ENCODE results near the gene SPRY1.
A peak's percentile ranks its signal among the peaks of the same experiment; 100 is the strongest.

The SPRY1 gene

DNA sequence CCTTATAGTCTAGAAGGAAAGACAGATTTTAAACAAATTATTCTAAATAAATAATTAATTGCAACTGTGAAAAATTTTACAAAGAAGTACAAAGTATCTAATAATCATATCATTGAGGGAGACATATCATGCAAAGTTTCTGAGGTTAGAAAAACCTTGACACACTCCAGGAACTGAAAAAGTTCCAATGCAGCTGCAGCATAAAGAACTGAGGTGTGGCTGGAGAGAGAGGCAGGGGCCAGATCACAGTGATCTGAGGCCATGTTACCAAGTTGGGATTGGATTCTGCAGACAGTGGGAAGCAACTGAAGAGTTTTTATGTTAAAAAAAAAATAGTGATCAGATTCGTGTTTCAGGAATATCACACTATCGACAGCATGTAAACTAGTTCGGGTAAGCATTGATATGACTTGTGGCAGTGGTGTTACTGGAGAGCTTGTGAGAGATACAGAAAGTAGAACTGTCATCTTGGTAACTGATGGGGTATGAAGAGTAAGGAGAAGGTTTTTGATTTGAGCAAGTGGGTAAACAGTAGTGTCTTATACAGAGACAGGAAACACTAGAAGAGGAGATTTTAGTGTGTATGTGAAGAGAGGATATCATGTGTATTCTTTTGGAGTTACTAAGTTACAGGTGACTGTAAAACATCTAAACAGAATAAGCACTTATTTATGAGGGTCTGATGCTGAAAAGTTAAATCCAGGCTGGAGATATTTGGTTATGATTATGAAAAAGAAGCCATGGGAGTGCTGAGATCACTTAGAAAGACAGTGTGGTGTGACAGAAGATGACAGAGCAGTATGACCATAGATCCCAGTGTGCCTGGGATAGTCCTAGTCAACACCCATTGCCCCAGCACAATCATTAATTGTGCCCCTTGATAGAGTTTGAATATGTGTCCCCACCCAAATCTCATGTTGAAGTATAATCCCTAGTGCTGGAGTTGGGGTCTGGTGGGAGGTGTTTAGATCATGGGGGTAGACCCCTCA, 15.6 kb upstream of the SPRY1 start:
- no peak for DNase-seq

DNA sequence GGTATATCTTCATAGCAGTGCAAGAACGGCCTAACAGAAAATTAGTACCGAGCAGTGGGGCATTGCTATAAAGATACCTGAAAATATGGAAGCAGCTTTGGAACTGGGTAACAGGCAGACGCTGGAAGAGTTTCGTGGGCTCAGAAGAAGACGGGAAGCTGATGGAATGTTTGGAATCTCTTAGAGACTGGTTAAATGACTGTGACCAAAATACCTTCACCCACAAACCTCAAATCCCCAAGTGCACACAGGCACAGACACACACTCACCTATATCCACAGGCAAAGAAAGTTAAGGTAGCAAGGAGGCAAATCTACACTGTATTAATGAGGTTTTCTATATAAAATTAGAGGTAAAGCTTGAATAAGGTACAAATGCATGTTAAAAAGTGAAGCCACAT, 14.6 kb upstream of the SPRY1 start:
- no peak for DNase-seq

DNA sequence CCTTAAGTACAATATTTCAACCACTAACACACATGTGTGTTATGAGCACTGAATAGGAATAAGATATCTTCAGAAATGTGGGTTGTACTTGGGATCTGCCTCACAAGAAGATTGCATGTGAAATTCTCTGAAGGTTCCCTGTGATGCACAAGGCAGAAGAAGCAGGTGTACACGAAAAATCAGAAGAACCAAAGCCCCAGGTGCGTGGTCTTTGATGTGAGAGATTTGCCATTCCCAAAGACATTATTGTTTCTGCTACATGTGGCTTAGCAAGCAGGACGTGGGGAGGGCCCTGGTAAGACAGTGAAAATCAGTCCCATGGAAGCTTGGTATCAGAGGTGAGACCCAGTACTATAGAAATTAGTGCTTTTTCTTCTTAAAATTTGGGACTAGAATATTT, 13.0 kb upstream of the SPRY1 start:
- no peak for DNase-seq

DNA sequence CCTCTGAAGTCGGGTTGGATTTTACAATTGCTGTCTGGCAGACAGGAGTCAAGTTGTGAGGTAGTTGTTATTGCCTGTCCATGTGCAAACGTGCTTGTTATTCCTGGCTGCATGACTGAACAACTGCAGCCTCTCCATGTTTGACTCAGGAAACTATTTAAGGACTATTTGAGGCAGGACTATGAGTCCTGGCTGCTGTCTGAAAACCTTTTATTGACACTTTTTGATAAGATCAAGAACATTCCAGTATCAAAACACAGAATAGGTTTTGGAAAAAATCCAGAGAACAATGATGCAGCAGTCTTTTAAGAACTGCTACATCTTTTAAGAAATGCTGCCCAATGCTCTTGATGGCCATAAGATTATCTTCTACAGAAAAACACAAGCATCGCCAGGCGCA, 10.0 kb upstream of the SPRY1 start:
- DNase-seq = no peak

DNA sequence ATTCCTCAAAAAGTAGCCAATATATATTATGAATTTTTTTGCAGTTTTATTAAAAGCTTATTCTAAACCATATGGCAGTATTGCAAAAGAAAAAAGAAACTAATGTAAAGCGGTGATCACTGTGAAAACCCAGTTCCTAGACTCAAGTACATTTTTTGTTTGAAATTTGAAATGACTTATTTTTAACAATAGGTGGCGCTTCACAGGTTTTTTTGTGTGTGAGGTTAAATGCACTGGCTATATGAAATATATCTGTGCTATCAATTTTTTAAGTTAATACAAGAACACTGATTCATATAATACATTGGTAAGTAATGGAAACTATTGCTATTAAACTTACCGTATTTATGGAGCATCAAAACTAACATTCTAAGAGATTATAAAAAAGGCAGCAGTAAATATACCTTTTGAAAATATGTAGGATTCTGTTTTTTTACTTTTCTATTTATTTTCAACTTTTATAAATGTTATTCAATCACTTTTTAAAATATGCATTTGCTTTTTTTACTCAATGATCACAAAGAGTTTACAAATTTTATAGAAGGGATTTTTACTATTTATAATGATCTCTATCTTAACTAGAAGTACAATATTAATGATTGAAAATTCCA, 5.6 kb upstream of the SPRY1 start:
- DNase-seq = no peak

DNA sequence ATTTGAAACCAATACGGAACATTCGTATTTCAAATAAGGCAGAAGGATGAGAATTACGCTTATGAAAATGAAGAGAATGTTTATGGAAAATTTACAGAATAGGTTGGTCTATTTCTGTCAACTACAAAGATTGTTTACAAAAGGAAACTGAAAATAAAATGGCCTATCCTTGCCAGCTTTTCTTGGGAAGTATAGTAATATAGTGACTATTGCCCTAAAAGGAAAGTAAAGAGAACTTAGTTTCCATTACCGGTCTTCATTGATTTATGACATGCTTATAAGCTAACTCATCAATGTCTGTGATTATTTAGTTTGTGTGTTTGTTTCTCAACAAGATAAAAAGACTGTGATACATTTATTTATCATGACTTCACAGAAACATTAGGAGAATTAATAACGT, 2.9 kb upstream of the SPRY1 start:
- no peak for DNase-seq

DNA sequence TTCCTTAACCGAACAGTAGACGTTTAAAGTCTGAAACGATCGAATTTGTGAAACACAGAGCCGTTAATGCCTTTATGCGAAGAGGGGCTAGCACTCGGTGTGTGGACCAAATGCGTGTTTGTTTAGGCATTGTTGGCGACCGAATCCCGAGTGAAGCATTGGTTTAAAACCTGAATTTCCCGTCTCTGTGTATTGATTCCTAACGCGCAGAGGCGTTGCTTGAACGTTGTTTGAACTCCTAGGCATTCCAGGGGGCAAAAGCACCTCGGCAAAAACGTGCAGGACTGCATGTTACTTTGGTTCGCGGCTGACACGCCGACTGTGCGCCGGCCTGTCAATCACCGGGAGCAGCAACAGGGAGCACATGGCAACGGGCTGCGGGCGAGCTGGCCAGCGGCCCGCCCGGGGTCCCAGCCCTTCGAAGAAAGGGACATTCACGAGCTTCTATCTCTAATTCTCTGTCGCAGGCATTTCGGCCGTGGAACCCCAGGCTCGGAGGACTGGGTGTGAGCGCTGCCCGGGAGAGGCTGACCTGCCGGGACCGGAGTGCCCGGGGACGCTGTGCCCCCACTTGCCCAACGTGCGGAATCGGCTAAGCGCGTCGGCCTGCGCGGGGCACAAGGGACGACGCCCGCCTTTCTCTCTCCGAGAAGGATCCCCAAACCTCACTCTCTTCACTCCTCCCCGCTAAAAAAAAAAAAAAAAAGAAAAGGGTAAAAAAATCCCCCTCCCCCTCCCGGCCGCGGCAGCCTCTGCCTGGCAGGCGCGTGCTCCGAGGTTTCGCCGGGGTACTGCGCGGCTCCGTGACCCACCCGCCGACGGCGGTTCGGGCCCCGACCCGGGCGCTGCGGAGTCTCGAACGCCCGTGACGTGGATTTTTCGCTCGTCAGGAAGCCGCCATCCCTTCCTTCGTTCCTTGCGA, 810 bp downstream of the SPRY1 start:
- peak; percentile 39 for DNase-seq

DNA sequence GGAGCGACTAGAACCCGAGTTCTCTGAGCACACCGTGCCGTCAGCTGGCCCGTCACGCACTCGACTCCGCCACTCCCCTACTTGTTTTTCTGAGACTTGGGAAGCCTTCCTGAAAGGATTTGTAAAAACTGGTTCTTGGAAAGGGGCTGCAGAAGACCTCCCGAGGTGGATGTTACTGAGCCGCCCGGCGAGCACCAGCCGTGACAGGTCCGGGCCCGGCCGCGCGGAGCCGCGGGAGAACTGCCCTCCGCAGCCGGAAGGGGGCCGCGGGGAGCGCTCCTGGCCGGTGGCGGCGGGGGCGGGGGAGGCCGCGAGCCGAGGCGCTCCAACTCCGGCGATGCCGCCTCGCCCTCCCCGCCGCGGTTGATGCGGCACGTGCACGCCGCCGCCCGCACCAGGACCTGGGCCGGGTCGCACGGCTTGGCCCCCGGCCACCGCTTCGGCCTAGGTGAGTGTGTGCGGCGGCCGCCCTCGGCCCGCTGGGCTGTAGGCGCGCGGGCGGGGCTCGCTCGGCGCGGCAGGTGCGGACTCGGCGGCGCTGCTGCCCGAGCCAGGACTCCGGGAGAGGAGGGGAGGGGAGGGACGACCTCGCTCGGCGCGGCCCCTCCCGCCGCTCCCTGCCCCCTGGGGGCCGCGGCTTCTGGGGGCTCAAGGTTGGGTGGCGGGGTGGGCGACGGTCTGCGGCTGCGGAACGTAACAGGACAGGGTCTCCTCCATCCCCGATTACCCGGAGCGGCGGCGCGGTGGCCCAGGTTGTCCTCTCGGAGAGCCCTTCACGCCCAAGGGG, 1.7 kb downstream of the SPRY1 start:
- DNase-seq = peak; percentile 56

DNA sequence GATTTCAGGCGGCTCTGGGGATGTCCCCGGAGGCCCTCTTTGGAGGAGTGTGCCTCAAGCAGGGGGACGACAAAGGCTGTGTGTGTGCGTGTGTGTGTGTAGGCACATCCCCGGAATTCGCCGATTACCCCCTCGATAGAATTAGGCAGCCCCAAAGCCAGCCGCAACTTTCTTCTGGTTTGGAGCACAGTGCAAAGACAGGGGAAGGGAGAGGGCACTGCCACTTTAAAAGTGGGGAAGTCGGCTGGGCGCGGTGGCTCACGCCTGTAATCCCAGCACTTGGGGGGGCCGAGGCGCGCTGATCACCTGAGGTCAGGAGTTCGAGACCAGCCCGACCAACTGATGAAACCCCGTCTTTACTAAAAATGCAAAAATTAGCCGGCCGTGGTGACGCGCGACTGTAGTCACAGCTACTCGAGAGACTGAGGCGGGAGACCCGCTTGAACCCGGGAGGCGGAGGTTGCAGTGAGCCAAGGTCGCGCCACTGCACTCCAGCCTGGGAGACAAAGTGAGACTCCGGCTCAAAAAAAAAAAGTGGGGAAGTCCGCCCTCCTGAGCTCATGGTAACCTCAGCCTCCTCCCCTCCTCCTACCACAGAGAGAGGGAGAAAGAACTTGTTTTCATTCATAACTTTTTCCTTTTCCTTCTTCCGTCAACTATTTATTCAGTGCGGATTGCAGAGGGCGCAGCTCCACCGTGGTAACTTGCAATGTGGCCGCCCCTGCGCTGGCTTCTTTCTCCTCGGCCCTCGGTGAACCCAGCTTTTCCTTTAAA, 2.4 kb downstream of the SPRY1 start:
- peak; percentile 53 for DNase-seq

DNA sequence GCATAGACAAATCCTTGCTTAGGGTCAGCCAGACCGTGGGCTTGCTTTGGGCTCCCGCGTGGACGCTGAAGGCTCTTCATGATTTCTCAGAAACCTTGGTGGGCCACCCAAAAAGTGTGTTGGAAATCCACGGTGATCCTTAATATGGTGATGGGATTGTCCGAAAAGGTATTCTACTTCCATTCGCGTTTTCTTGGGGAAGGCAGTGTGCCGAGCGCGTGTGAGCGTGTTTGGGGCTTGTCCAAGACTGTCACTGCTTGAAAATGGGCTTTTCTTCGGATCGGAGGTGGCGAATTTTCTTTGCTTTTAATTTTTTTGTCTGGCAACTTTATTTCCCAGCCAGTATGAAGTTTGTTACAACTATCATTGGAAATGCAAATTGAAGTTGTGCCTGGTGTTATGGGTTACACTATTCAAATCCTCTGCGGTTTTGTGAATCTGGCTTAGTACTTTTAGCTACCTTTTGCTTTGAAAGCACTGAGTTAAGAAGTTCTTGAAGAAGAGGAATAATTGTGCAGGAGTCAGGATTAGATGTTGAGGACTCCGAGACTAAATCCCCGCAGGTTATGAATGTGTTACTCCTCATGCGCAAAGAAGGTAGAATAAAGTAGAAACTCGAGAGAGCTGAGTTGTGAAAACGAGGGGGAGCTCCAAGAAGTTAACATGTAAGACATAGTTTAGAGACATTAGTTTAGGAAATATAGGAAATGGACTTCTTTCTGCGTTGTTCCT, 3.2 kb downstream of the SPRY1 start:
- DNase-seq = no peak

DNA sequence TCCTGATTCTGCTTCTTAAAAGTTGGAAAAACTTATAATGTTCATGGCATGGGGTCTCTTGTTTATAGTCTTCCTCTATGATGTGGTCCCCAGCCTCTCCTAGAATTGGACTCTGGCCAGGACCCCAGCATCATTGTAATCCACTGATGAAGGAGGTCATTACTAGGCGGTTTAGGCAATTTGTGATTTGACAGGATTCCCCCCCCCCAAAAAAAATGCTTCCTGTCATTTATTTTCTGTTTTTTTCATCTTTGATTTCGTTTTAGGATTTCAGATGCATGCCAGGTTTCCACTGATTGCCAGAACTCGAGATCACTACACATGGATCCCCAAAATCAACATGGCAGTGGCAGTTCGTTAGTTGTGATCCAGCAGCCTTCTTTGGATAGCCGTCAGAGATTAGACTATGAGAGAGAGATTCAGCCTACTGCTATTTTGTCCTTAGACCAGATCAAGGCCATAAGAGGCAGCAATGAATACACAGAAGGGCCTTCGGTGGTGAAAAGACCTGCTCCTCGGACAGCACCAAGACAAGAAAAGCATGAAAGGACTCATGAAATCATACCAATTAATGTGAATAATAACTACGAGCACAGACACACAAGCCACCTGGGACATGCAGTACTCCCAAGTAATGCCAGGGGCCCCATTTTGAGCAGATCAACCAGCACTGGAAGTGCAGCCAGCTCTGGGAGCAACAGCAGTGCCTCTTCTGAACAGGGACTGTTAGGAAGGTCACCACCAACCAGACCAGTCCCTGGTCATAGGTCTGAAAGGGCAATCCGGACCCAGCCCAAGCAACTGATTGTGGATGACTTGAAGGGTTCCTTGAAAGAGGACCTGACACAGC, 4.9 kb downstream of the SPRY1 start:
- no peak for DNase-seq

DNA sequence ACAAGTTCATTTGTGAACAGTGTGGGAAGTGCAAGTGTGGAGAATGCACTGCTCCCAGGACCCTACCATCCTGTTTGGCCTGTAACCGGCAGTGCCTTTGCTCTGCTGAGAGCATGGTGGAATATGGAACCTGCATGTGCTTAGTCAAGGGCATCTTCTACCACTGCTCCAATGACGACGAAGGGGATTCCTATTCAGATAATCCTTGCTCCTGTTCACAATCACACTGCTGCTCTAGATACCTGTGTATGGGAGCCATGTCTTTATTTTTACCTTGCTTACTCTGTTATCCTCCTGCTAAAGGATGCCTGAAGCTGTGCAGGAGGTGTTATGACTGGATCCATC, 5.5 kb downstream of the SPRY1 start:
- DNase-seq = no peak

DNA sequence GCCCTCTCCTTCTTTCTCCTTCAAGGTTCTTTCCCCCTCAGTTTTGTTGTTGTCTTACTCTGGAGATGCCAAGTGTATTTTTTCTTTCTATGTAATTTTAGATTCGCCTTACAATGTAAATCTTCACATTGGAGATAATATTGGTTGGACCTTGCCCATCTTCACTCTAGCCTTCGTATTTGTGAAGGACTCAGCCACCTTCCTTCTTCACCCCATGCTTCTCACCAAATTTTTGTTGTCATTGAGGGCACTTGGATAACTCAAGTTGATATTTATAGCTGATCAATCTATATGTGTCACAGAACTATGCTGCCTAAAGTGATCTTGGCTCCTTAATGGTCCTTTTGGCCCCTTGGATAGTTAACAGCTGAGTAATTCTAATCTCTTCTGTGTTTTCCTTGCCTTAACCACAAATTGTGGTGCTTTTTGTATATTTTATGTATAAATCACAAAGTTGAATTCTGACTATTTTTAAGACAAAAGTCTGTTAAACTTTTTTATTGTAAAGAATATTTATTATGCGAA, 6.5 kb downstream of the SPRY1 start:
- DNase-seq = no peak

DNA sequence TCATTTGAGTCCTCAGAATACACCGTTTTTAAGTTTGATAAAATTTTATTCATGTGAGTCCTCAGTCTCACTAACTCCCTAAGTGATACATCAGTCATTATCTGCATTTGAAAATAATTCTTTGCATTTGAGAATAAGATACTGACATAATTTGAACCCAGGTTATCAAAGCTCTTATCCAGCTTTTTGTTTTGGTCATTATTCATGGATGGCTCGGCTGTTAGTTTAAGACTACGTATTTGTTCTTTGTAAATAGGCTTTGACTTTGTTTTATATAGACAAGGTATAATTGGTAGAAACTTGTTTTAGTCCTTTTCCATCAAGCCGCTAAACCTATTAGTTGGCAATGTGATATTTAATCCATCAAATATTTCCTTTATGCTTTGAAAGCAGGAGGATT, 7.9 kb downstream of the SPRY1 start:
- DNase-seq = no peak

DNA sequence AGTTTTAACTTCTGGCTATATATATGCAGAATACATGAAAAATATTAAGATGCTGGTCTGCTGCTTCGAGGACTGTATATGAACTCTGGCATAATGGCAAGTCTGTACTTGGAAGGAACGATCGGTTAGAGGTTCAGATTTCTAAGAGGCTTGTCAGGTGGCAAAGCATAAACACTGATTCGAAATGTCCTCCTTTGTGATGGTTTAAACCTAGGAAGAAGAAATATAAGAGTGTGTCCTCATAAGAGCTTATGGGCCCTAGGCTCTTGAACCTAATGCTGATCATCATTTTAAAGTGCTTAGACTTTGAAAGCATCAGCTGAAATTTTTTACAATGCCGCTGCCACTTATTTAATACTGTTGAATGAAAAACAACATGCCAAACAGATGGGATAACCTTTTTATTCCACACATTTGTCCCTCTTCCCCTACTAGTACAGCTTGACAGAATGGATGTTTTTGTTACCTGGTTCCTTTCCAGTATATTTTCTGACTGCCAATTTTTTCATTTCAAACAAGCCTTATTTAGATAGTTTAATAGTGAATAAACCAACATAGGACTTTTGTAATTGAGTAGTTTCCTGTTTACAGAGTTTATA, 8.8 kb downstream of the SPRY1 start:
- DNase-seq = no peak

DNA sequence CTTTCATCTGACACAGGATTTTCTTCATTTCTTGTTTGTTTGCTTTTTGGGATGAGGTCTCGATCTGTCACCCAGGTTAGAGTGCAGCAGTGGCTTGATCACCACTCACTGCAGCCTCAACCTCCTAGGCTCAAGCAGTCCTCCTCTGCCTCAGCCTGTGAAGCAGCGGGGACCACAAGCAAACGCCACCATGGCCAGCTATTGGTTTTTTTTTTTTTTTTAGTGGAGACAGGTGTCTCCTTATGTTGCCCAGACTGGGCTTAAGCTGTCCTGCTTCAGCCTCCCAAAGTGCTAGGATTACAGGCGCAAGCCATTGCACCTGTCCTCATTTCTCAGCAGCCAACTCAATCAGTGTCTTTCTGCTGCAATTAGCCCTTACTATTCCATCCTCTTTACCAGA, 10.3 kb downstream of the SPRY1 start:
- DNase-seq = no peak

DNA sequence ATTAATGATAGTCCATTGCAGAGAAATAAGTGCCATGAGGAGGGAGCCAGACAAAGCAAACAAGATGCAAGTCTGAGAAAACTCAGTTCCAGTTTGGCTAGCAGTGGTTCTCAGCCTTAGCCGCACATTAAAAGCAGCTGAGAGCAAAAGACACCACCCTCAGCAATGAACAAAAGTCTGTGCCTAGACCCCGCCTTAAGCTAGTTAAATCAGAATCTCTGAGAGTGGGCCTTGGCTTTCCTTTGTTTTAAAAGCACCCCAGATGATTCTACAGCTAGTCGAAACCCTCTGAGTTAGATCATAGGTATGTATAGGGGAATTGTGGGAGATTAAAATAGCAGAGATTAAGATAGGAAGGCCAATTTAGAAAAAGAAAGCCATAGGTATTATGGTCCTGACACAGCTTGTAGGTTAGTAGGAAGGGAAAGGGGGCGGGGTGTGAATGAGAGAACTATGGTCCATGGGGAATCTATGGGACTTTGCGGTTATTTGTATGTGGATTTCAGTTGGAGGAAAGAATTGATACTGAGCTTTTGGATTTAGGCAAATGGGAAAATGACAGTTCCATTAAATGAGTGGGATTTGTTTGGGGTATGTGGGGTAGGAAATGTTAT, 12.0 kb downstream of the SPRY1 start:
- DNase-seq = no peak

DNA sequence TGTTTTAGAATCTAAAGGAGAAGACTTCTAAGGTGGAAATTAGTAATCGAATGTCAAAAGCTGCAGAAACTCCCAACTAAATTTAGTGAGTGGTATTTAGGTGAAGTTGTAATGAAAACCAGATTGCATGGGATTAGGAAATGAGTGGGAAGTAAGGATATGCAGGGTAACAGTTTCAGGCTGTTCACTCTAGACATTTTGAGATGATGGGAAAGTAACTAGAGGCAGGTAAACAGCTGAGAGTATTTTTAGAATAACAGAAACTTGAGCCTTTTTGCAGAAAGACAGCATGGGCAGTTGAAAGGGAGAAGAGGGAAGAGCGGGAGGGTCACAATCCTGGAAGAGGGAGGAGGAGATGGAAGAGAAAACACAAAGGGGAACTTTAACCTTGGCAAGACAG, 12.7 kb downstream of the SPRY1 start:
- no peak for DNase-seq

DNA sequence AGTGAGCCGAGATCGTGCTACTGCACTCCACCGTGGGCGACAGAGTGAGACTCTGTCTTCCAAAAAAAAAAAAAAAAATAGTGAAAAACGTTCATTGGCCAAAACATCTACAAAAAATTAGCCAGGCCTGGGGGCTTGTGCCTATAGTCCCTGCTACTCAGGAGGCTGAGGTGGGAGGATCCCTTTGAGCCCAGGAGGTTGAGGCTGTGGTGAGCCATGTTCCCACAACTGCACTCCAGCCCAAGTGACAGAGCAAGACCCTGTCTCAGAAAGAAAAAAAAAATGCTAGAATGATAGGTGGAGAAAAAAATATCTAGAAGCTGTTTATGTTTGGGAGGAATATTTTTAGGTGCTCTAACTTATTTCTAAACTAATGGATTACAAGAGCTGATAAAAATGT, 14.9 kb downstream of the SPRY1 start:
- DNase-seq = no peak
